ENCODE results near the gene QRICH1. TPM values are rescaled to one million over a fixed set of nuclear protein-coding genes. Genes with fewer than 3 reads are reported as not detected.

Gene QRICH1
- total and polyA plus RNA-seq, 10 of the 15 experiments (the other 5 are each of a cell fraction or from before 2014, with no cell fraction given), result 22.2 to 116 (median 81.4) TPM

DNA sequence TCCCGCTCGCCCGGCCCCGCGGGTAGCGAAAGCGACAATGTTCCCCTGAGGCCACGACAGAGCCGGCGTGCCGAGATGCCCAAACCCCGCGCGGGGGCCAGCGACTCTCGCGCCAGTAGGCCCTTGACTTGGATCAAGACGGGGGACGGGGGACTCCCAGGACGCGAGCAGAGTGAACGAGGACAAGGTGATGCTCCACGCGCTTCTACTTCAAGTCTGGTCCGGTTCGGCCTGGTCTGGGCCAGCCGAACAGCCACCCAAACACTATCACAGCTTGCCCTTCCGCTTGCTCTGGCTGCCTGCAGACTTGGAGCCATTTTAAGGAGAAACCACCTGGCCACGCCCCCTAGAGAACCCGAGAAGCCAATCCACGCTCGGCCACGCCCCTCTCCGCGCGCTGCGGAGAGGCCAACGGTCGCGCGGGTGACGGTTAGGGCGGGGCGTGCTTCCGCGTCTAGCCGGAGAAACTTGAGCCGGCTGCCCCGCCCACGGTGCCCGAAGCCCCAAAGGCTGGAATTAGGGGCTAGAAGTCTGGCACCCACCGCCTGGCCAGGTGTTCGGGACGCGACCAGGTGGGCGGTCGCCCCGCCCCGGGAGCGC is 72.6 kb downstream of the QRICH1 start (continued):
- TF ChIP-seq MYC (IDR thresholded peaks at IDR 0.05; ENCODE audit: insufficient read depth, insufficient read length, insufficient replicate concordance, low read length, severe bottlenecking) (peak; percentile 23), SREBF2 (IDR thresholded peaks at IDR 0.05; ENCODE audit: low read length) (no peak), EZH2 (IDR thresholded peaks at IDR 0.05; ENCODE audit: borderline replicate concordance, control insufficient read depth, low read depth, low read length) (no peak), FOXK2 (IDR thresholded peaks at IDR 0.05) (no peak), CHD4 (IDR thresholded peaks at IDR 0.05) (no peak), ZSCAN29 (IDR thresholded peaks at IDR 0.05) (no peak), RELA (IDR thresholded peaks at IDR 0.05; ENCODE audit: borderline replicate concordance, partially characterized antibody) (peak; percentile 72), BMI1 (IDR thresholded peaks at IDR 0.05; ENCODE audit: borderline replicate concordance) (no peak), KDM1A (IDR thresholded peaks at IDR 0.05; ENCODE audit: borderline replicate concordance) (no peak), SMAD5 (IDR thresholded peaks at IDR 0.05; ENCODE audit: low read depth) (peak; percentile 99), STAT3 (IDR thresholded peaks at IDR 0.05; ENCODE audit: low read depth, low read length) (no peak), NRF1 (conservative IDR thresholded peaks at IDR 0.05; ENCODE audit: low read depth, low read length) (no peak), RB1 (IDR thresholded peaks at IDR 0.05; ENCODE audit: borderline replicate concordance) (peak; percentile 63; the same call in 1 of the 2 replicates), TCF12 (IDR thresholded peaks at IDR 0.05; ENCODE audit: low read depth, low read length) (no peak), NFYB (IDR thresholded peaks at IDR 0.05; ENCODE audit: insufficient read depth, low read depth, low read length) (peak; percentile 70; the same call in 1 of the 2 replicates), NR2C1 (IDR thresholded peaks at IDR 0.05) (no peak; the same call in 1 of the 2 replicates), KLF5 (IDR thresholded peaks at IDR 0.05; ENCODE audit: partially characterized antibody) (no peak), CEBPB (IDR thresholded peaks at IDR 0.05; ENCODE audit: borderline replicate concordance in 1 of 2, low read depth in 2 of 2, low read length in 2 of 2) (no peak), HDAC2 (IDR thresholded peaks at IDR 0.05) (no peak), CBX3 (IDR thresholded peaks at IDR 0.05; ENCODE audit: borderline replicate concordance, low read depth) (no peak), PAX8 (IDR thresholded peaks at IDR 0.05) (no peak), SUZ12 (IDR thresholded peaks at IDR 0.05; ENCODE audit: unreplicated experiment) (no peak)
- TF ChIP-seq, protein P1, sequence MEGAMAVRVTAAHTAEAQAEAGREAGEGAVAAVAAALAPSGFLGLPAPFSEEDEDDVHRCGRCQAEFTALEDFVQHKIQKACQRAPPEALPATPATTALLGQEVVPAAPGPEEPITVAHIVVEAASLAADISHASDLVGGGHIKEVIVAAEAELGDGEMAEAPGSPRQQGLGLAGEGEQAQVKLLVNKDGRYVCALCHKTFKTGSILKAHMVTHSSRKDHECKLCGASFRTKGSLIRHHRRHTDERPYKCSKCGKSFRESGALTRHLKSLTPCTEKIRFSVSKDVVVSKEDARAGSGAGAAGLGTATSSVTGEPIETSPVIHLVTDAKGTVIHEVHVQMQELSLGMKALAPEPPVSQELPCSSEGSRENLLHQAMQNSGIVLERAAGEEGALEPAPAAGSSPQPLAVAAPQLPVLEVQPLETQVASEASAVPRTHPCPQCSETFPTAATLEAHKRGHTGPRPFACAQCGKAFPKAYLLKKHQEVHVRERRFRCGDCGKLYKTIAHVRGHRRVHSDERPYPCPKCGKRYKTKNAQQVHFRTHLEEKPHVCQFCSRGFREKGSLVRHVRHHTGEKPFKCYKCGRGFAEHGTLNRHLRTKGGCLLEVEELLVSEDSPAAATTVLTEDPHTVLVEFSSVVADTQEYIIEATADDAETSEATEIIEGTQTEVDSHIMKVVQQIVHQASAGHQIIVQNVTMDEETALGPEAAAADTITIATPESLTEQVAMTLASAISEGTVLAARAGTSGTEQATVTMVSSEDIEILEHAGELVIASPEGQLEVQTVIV (IDR thresholded peaks at IDR 0.05; ENCODE audit: borderline replicate concordance, partially characterized antibody), result peak; percentile 7
- TF ChIP-seq, protein P2, sequence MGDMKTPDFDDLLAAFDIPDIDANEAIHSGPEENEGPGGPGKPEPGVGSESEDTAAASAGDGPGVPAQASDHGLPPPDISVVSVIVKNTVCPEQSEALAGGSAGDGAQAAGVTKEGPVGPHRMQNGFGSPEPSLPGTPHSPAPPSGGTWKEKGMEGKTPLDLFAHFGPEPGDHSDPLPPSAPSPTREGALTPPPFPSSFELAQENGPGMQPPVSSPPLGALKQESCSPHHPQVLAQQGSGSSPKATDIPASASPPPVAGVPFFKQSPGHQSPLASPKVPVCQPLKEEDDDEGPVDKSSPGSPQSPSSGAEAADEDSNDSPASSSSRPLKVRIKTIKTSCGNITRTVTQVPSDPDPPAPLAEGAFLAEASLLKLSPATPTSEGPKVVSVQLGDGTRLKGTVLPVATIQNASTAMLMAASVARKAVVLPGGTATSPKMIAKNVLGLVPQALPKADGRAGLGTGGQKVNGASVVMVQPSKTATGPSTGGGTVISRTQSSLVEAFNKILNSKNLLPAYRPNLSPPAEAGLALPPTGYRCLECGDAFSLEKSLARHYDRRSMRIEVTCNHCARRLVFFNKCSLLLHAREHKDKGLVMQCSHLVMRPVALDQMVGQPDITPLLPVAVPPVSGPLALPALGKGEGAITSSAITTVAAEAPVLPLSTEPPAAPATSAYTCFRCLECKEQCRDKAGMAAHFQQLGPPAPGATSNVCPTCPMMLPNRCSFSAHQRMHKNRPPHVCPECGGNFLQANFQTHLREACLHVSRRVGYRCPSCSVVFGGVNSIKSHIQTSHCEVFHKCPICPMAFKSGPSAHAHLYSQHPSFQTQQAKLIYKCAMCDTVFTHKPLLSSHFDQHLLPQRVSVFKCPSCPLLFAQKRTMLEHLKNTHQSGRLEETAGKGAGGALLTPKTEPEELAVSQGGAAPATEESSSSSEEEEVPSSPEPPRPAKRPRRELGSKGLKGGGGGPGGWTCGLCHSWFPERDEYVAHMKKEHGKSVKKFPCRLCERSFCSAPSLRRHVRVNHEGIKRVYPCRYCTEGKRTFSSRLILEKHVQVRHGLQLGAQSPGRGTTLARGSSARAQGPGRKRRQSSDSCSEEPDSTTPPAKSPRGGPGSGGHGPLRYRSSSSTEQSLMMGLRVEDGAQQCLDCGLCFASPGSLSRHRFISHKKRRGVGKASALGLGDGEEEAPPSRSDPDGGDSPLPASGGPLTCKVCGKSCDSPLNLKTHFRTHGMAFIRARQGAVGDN (IDR thresholded peaks at IDR 0.05), result peak; percentile 95
